Body of pancreas (tissue), 4 donors: ENCODE results near the gene DLX6. TPM values are rescaled to one million over a fixed set of nuclear protein-coding genes. Genes with fewer than 3 reads are reported as not detected.

Experiments
- ATAC-seq: fragments of 150-250 bp; one replicate; pipeline ENCODE4 v1.9.1; 2016
- DNase-seq, 4 donors: peaks; one replicate each; pipeline ENCODE4 v3.0.0-alpha.2; 2019
- H3K27ac ChIP-seq, 4 donors: fragments of 200-600 bp; sonication (generic); 1 replicate in 3 of 4; 2 replicates in 1 of 4; pipeline versions ENCODE4 v1.5.1 to v1.6.1; 2016 to 2019; ENCODE audit warnings: mild to moderate bottlenecking in 1 of 4, mixed read lengths in 1 of 4, moderate library complexity in 1 of 4
- H3K27me3 ChIP-seq, 2 donors: fragments of 200-600 bp; sonication (generic); one replicate each; pipeline ENCODE4 v1.6.0; 2016; ENCODE audit warnings: mild to moderate bottlenecking in 1 of 2
- H3K36me3 ChIP-seq, 2 donors: fragments of 200-600 bp; sonication (generic); replicated peaks in 1 of 2; 2 replicates each; pipeline ENCODE4 v1.5.1; 2016; ENCODE audit warnings: low read depth in 2 of 2; ENCODE audit not compliant: insufficient read depth in 1 of 2
- H3K4me1 ChIP-seq: fragments of 200-600 bp; sonication (generic); one replicate; pipeline ENCODE4 v1.6.0; 2016
- H3K4me3 ChIP-seq, 2 donors: fragments of 200-600 bp; sonication (generic); 1 replicate in 1 of 2; 2 replicates in 1 of 2; pipeline ENCODE4 v1.5.1; 2016 to 2019
- H3K9me3 ChIP-seq, 3 donors: fragments of 200-600 bp; sonication (generic); 1 replicate in 2 of 3; 2 replicates in 1 of 3; pipeline ENCODE4 v1.5.1; 2016
- CTCF ChIP-seq, 7 experiments: fragments of 450-650 bp in 4 of 7; fragments of 200-600 bp in 3 of 7; sonication (generic) in 3 of 7; IDR thresholded peaks; one replicate each; pipeline ENCODE4 v1.5.1; 2016 to 2019; ENCODE audit warnings: antibody characterized with exemption in 7 of 7
- POLR2A ChIP-seq, 3 donors: fragments of 450-650 bp; IDR thresholded peaks; one replicate each; pipeline ENCODE4 v1.6.1; 2016; ENCODE audit warnings: antibody characterized with exemption in 3 of 3, mild to moderate bottlenecking in 2 of 3
- WGBS, 2 donors: methylation state at CpG; one replicate each; pipeline ENCODE4 v1.1.5; 2017; 5-methylcytosine and 5-hydroxymethylcytosine counted together
- intact Hi-C: fragments of 100-400 bp; cut with DNase I; formaldehyde crosslinking; loops from one replicate; pipeline ENCODE4 v1.15.1; 2023
- total RNA-seq, 2 donors: library from RNA; depleted of rRNA; stranded (reverse); fragments of >200 nt; gene quantifications; one replicate each; pipeline ENCODE4 v1.1.0, GENCODE V29; 2016

The DLX6 gene
- total RNA-seq, 2 donors from 2014 or later, result not detected

- H3K9me3 ChIP-seq, result no peaks in the 10 kb centered on the region
- H3K4me1 ChIP-seq, result no peaks in the 10 kb centered on the region
- intact Hi-C loops, result loop anchor here (10.0 kb wide), 1 partner anchor 56 kb away; no protein-coding TSS in a partner anchor
- H3K4me3 ChIP-seq, result no peak overlapping the region
- no peaks in the 10 kb centered on the region for H3K27me3 ChIP-seq
- ATAC-seq, result no peak
- H3K27ac ChIP-seq, result no peak overlapping the region
- TF ChIP-seq CTCF (IDR thresholded peaks at IDR 0.05) (no peak), POLR2A (IDR thresholded peaks at IDR 0.05) (no peak)
- H3K36me3 ChIP-seq, result no peaks in the 10 kb centered on the region
- DNase-seq, result no peak
Measured at GRCh38 chr7:96970739-96971138, 34.6 kb upstream of the DLX6 start.

DNA sequence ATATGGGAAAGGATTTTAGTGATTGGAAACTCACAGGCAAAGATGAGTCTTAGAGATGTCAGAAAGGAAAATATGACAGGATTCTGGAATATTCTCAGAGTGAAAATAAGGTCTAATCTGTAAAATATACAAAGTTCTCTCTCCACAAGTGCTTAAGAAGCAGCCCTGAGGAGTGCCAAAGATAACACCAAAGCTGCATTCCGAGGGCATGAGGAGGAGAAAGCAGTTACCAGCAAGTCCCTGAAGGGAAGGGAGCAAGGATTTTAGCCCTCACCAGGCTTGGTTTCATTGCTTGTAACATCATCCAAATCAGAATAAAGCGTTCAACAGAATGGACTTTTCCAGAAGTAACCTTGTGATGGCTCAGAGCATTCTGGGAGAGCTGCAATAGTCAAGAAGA, 31.4 kb upstream of the DLX6 start:
- WGBS, 2 donors, result 46 to 65% methylated on average over 2 of the region's 2 CpGs

DNA sequence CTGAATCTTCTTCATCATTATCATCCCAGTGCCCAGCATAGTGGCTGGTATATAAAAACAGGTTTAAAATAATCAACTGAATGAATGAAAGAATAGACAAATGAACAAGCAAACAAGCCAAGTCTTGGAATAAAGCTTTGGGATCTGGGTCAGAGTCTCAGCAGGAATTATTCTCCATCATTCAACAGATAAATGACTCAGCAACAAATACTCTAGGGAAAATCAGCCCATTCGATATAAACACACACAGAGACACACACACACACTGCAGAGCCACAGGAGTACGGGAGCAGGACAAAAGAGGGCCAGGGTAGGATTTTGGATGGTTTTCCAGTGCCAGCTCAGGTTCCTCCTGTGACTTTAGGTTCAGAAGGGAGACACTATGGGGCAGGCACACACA, 29.2 kb upstream of the DLX6 start:
- no peaks in the 10 kb centered on the region for H3K4me1 ChIP-seq
- ATAC-seq (no peak), DNase-seq (no peak)
- H3K36me3 ChIP-seq, result no peaks in the 10 kb centered on the region
- no peaks in the 10 kb centered on the region for H3K27me3 ChIP-seq
- no peak overlapping the region for H3K27ac ChIP-seq
- WGBS, 2 donors, result 54 to 56% methylated on average over 2 of the region's 2 CpGs
- intact Hi-C loops, result loop anchor here (10.0 kb wide), 1 partner anchor 61 kb away; no protein-coding TSS in a partner anchor
- no peak overlapping the region for H3K4me3 ChIP-seq
- TF ChIP-seq CTCF (IDR thresholded peaks at IDR 0.05), result no peak
- no peak for TF ChIP-seq POLR2A (IDR thresholded peaks at IDR 0.05)
- H3K9me3 ChIP-seq, result no peaks in the 10 kb centered on the region

More for the DNA sequence above, 31.4 kb upstream of the DLX6 start:
- TF ChIP-seq POLR2A (IDR thresholded peaks at IDR 0.05), result no peak
- TF ChIP-seq CTCF (IDR thresholded peaks at IDR 0.05), result no peak
- ATAC-seq (no peak), DNase-seq (no peak)
- Histone ChIP-seq H3K36me3 (no peaks in the 10 kb centered on the region), H3K9me3 (no peaks in the 10 kb centered on the region), H3K27ac (no peak overlapping the region), H3K4me1 (no peaks in the 10 kb centered on the region), H3K27me3 (no peaks in the 10 kb centered on the region), H3K4me3 (no peak overlapping the region)
- intact Hi-C loops, result loop anchor here (10.0 kb wide), 1 partner anchor 59 kb away; no protein-coding TSS in a partner anchor

DNA sequence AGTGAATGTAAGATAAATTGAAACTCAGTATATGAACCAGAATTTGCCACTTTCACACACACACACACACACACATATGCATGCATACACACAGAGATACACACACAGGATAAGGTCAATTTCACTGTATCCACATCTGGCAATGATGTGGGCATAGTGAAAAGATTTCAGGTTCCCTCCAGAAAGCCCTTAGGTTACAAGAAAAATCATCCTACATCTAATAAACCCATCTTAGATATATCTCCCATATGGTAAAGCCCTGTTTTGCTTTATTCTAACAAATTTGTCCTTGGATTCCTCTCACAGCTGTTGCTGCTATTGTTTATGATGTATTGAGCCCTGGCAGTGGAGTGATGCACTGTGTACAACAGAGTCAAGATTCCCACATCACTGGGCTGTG, 27.9 kb upstream of the DLX6 start:
- Histone ChIP-seq H3K27ac (no peak overlapping the region), H3K27me3 (no peaks in the 10 kb centered on the region), H3K36me3 (no peaks in the 10 kb centered on the region), H3K4me1 (peaks cover under 1% of the 10 kb centered on the region), H3K9me3 (no peaks in the 10 kb centered on the region), H3K4me3 (no peak overlapping the region)
- no peak for TF ChIP-seq CTCF (IDR thresholded peaks at IDR 0.05)
- no peak for TF ChIP-seq POLR2A (IDR thresholded peaks at IDR 0.05)
- no peak for ATAC-seq
- DNase-seq, result no peak
- intact Hi-C loops, result loop anchor here (10.0 kb wide), 1 partner anchor 63 kb away; no protein-coding TSS in a partner anchor

DNA sequence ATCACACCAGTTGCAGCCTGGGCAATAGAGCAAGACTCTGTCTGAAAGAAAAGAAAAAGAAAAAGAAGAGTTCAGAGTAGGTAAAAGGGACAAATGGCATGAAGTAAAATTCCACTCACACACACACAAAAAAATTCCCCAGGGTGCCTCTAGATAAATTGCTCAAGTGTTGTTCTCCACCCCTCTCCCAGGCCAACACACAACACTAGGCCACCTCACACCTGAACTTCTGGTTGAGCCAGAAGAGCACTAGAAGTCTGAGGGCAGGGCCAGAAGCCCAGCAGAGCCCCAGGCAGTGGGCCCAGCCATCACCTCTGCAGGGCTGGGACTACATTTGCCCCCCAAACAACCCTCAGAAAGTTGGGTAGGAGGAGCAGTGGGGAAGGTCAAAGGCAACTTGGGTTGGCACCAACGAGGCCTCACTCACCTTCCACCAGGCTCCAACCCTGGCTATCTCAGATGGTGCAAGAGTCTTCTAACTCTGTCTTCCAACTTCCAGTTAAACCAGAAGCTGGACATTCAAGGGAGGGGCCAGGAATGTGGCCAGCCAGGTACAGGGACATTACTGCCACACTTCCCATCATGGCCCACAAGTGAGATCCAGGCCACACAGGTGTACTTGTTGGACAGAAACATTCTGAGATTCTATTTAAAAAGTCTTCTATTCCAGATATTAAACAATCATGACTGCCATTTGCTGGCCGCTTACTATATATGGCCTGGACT, 25.6 kb upstream of the DLX6 start:
- no peak for DNase-seq
- H3K9me3 ChIP-seq, result no peaks in the 10 kb centered on the region
- H3K27me3 ChIP-seq, result no peaks in the 10 kb centered on the region
- no peak for ATAC-seq
- no peak for TF ChIP-seq POLR2A (IDR thresholded peaks at IDR 0.05)
- TF ChIP-seq CTCF (IDR thresholded peaks at IDR 0.05), result no peak
- no peak overlapping the region for H3K27ac ChIP-seq
- 73 to 79% methylated on average over 2 of the region's 2 CpGs for WGBS, 2 donors
- no peaks in the 10 kb centered on the region for H3K36me3 ChIP-seq
- intact Hi-C loops, result loop anchor here (10.0 kb wide), 1 partner anchor 65 kb away; no protein-coding TSS in a partner anchor
- peaks cover 9% of the 10 kb centered on the region for H3K4me1 ChIP-seq
- H3K4me3 ChIP-seq, result no peak overlapping the region
